ENCODE measurements around the gene BEST4.

DNA sequence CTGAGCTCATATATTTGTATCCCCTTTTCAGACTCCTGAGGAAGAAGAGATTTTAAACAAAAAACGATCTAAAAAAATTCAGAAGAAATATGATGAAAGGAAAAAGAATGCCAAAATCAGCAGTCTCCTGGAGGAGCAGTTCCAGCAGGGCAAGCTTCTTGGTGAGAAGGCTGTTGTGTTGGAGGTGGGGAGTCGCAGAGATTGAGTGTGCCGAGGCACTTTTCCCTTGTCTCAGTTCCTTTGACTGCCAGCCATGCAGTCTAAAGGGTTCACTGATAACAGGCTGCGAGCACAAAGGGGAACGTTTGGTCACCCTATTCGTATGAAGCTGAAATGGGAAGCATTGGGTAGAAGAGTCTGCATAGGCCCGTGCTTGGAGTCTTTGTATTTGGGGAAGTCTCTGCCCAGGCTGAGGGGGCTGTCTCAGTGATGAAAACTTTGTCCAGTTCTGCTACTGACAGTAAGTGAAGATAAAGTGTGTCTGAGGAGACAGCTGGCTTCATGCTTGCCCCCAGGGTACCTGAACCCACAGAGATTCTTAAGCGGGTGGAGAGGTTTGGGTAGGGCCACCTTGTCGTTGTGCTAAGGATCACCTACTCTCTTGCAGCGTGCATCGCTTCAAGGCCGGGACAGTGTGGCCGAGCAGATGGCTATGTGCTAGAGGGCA, 9.9 kb downstream of the BEST4 start:
- TF ChIP-seq, protein P1, sequence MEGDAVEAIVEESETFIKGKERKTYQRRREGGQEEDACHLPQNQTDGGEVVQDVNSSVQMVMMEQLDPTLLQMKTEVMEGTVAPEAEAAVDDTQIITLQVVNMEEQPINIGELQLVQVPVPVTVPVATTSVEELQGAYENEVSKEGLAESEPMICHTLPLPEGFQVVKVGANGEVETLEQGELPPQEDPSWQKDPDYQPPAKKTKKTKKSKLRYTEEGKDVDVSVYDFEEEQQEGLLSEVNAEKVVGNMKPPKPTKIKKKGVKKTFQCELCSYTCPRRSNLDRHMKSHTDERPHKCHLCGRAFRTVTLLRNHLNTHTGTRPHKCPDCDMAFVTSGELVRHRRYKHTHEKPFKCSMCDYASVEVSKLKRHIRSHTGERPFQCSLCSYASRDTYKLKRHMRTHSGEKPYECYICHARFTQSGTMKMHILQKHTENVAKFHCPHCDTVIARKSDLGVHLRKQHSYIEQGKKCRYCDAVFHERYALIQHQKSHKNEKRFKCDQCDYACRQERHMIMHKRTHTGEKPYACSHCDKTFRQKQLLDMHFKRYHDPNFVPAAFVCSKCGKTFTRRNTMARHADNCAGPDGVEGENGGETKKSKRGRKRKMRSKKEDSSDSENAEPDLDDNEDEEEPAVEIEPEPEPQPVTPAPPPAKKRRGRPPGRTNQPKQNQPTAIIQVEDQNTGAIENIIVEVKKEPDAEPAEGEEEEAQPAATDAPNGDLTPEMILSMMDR (conservative IDR thresholded peaks at IDR 0.05 in 1 of 2, IDR thresholded peaks at IDR 0.05 in 1 of 2; ENCODE audit: extremely low read depth in 1 of 2, insufficient read depth in 1 of 2, low read depth in 1 of 2, low read length in 2 of 2) = no peak
- no peak for TF ChIP-seq EZH2 (IDR thresholded peaks at IDR 0.05; ENCODE audit: borderline replicate concordance, low read length)

All from mammary epithelial cell (primary cell).